A549 (cell line): Measurements from ENCODE around the gene ALPP.

Experiments used
- EP300 ChIP-seq, 2 experiments: fragments of >200 bp; sonication (Bioruptor Twin); formaldehyde crosslinking; IDR thresholded peaks; 2 replicates in 1 of 2; 3 replicates in 1 of 2; pipeline ENCODE4 v1.6.1; 2016 to 2017
- JUNB ChIP-seq: fragments of >200 bp; sonication (Bioruptor Twin); formaldehyde crosslinking; IDR thresholded peaks from 2 replicates; pipeline ENCODE4 v1.6.1; 2016
- PBX3 ChIP-seq: IDR thresholded peaks from 2 replicates; pipeline ENCODE4 v1.6.1; 2012
- POLR2A ChIP-seq: IDR thresholded peaks from 2 replicates; pipeline ENCODE4 v1.6.1; 2012; ENCODE audit warnings: mild to moderate bottlenecking, low read length
- RFX5 ChIP-seq: fragments of 450-650 bp; IDR thresholded peaks from 2 replicates; pipeline ENCODE4 v1.7.1; 2014; ENCODE audit warnings: antibody characterized with exemption, mild to moderate bottlenecking, moderate library complexity
- TF ChIP-seq, protein P1 (sequence below): fragments of >200 bp; sonication (Bioruptor Twin); formaldehyde crosslinking; IDR thresholded peaks from 3 replicates; pipeline ENCODE4 v1.5.1; 2016

DNA sequence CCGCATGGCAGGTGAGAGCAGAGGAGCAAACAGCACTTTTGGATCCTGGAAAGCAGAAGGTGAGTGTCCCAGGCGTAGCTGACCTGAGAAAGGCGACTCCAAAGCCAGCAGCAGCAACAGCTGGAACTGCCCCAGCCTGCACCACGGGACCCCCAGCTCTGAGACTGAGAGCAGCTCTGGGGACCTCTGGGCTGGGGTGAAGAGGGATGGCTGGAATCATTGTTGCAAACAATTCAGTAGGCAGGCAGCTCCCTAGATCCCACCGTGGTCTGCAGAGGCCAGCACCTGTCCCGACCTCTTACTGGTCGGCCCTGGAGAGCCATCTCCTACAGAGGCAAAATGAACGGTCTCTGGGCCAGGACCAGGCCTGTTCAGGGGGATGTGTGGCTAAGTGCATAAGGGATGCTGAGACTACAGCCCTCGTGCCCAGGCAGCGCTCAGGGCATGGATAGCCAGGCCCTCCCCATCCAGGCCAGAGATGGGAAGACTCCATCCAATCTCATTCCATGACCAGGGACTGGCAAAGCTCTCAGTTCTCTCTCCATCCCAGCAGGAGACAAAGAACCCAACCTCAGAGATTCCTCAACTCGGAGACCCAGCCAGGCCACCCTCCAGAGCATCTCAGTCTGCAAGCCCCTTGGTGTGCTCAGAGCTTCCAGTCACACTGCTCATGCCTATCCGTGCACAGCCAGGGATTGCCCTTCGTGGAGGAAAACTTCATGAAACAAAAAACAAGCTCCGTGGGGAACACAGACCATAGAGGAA is 38.2 kb upstream of the ALPP start:
- TF ChIP-seq, protein P1, sequence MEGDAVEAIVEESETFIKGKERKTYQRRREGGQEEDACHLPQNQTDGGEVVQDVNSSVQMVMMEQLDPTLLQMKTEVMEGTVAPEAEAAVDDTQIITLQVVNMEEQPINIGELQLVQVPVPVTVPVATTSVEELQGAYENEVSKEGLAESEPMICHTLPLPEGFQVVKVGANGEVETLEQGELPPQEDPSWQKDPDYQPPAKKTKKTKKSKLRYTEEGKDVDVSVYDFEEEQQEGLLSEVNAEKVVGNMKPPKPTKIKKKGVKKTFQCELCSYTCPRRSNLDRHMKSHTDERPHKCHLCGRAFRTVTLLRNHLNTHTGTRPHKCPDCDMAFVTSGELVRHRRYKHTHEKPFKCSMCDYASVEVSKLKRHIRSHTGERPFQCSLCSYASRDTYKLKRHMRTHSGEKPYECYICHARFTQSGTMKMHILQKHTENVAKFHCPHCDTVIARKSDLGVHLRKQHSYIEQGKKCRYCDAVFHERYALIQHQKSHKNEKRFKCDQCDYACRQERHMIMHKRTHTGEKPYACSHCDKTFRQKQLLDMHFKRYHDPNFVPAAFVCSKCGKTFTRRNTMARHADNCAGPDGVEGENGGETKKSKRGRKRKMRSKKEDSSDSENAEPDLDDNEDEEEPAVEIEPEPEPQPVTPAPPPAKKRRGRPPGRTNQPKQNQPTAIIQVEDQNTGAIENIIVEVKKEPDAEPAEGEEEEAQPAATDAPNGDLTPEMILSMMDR = no peak
- TF ChIP-seq EP300 (IDR thresholded peaks at IDR 0.05) = no peak
- TF ChIP-seq POLR2A = no peak
- no peak for TF ChIP-seq RFX5
- TF ChIP-seq JUNB = no peak
- no peak for TF ChIP-seq PBX3
